Stimulated activated CD4-positive, alpha-beta T cell treated with anti-CD3 and anti-CD28 coated beads, Interleukin-1b, Interleukin-23, amount 100 ng/mL, for 4 hours (primary cell): ENCODE data around the gene TMEM238.

Experiments used
- DNase-seq, 2 donors: peaks; one replicate each; pipeline ENCODE4 v3.0.0-alpha.2; 2020; ENCODE audit warnings: low read depth in 2 of 2

The TMEM238 gene

DNA sequence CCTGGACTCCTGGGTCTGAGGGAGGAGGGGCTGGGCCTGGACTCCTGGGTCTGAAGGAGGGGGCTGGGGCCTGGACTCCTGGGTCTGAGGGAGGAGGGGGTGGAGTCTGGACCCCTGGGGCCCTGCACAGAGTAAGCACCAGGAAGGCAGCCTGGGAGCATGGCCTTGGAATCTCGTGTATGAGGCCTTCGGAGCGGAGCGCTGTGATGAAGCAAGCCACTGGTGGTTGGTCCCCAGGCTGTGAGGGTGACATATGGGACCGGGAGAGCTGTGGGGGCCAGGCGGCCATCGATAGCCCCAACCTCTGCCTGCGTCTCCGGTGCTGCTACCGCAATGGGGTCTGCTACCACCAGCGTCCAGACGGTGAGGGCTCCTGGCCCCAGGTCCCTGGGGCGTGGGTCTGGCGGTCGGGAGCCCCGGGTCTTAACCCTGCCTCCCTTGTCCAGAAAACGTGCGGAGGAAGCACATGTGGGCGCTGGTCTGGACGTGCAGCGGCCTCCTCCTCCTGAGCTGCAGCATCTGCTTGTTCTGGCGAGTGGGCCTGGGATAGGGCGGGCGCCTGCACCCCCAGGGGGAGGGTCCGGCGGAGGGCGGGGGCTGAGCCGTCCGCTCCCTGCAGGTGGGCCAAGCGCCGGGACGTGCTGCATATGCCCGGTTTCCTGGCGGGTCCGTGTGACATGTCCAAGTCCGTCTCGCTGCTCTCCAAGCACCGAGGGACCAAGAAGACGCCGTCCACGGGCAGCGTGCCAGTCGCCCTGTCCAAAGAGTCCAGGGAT lies 6.5 kb downstream of the TMEM238 start:
- DNase-seq, result no peak

DNA sequence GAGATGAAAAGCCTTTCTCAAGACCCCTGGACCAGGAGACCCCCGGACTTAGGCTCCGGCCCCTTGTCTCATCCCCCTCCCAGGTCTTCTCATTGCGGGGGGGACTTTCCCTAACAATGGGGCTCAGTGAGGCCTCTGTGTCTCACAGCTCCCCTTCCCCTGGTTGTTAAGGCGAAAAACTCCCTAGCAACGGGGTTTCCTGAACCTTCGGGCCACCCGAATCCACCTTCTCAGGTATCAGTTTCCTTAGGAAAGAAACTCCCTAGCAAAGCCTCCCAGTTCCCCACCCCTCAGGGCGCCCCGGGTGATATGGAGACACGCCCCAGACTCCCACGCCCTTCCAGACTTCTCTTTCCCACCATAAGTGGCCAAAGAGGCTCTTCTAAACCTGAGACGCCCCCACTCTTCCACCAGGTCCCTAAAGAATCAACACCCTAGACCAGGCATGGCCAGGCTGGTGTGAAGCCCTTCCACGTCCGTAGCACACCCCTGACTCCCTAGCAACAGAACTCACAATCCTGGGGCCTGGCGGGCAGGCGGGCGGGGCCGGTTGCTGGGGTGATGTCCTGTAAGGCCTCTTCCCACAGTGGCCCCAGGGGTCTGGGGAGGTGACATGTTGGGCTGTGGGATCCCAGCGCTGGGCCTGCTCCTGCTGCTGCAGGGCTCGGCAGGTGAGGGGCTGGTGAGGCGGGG lies 7.7 kb downstream of the TMEM238 start, which contains the start of gene TMEM190:
Gene TMEM190, plus strand, starts transcription at position 586 of the 693 bp plus-strand sequence. Its CDS starts 28 bp downstream, at position 614.
- DNase-seq, result no peak

DNA sequence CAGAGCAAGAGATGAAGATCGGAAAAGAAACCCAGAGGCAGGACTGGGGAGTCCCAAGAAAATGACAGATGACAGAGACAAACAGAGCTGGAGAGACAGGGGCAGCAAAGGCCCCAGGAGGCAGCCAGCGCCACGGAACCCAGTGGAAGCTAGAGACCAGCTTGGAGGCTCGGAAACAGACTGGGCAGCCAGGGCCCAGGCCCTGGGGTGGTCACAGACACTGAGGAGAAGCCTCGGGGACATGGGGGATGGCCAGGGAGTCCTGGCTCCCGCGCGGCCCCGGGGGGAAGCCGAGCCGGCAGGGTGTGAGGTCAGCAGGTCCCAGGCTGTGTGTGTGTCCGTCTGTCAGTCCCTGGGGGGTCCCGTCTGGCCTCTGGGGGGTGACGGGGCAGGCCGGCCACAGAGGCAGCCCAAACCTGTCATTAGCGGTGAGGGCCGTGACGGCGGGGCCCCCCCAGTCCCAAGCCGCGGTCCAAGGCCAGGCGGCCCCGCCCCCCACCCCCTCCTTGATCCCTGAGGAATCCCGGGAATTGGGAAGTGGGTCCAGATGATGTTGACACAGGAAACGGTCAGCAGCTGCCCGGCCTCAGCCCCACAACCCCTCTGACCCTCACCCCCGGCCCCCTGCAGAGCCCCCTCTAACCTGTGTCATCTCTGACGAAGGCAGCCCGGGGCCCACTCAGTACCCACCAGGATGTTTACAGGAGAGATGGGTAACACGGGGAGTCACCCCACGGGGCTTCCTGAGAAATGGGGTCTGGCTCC lies 9.9 kb downstream of the TMEM238 start:
- no peak for DNase-seq

DNA sequence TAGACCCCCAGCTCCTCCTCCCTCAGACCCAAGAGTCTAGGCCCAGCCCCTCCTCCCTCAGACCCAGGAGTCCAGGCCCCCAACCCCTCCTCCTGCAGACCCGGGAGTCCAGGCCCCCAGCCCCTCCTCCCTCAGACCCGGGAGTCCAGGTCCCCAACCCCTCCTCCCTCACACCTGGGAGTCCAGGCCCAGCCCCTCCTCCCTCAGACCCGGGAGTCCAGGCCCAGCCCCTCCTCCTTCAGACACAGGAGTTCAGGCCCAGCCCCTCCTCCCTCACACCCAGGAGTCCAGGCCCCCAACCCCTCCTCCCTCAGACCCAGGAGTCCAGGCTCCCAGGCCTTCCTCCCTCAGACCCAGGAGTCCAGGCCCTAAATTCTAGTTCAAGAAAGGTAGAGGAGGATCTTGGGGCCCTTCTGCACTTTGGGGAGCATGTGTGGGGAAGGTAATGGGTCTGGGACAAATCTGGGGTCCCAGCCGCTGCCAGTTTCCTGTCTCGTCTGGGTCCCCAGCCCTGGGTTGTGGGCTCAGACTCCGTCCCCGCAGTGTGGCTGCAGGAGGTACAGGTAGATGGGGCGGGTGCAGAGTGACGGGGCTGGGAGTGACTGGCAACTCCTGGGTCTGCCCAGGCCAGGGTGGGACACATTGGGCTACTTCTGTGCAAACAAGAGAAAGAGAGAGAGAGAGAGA lies 10.6 kb downstream of the TMEM238 start:
- DNase-seq, result no peak

DNA sequence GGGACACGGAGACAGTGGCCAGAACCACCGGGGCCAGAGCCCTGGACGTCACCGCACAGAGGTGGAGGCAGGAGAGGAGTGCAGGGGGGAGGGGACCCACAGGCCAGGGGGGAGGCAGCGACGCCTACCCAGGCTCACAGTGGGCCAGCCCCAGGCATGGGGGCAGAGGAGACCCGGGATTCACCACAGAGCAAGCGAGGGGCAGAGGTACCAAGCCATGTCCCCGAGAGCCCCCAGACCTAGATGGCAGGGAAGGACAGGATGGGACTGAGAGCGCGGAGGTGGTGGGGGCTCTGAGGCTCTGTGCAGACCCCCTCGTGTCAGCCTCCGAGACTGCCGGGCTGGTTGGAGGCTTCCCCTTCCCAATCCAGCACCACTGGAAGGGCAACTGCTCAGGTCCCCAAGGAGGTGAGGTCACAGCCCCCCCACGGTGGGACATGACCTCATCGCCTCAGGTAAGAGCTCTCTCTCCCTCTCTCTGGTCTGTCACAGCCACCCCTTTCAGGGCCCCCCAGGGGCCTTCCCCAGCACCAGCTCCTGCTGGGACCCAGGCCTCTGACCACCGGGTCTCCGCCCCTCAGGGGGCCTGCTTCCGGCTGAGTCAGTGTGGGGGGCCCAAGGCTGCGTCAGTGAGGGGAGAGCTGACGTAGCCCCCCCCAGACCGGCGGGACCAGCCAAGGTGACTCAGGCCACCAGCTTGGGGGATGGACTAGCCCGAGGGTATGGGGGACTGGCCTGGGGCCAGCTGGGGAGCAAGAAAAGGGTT lies 11.6 kb downstream of the TMEM238 start:
- no peak for DNase-seq

DNA sequence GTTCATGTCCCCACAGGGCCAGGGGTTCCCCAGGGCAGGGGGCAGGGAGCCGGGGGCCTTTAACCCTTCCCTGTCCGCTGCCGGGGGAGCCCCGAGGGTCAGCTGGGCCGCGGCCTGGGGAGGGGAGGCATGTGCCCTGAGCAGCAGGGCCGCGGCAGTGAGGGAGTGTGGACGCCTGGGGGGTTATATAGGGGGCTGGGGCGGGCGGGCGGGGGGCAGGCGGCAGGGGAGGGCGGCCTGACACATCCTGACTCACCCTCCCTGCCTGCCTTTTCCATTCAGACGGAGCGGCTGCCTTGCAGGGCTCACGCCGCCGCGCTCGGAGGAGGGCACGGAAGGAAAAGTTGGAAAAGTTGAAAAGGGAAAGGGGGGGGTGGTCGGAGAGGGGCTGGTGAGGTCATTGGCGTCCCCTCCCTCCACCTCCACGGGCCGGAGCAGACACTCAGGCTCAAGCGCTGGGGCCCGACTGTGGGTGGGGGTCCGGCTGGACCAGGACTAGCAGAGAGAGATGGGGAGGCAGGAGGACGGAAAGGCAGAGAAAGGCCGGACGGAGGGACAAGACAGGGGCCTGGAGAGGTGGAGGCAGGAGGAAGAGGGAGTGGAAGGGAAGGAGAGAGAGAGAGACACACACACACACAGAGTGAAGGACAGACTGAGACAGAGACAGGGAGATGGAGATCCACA lies 13.6 kb downstream of the TMEM238 start, which contains the start of gene IL11:
Gene IL11, minus strand, starts transcription at position 159 of the 684 bp plus-strand sequence. Its CDS starts 153 bp downstream, at position 6.
- no peak for DNase-seq

DNA sequence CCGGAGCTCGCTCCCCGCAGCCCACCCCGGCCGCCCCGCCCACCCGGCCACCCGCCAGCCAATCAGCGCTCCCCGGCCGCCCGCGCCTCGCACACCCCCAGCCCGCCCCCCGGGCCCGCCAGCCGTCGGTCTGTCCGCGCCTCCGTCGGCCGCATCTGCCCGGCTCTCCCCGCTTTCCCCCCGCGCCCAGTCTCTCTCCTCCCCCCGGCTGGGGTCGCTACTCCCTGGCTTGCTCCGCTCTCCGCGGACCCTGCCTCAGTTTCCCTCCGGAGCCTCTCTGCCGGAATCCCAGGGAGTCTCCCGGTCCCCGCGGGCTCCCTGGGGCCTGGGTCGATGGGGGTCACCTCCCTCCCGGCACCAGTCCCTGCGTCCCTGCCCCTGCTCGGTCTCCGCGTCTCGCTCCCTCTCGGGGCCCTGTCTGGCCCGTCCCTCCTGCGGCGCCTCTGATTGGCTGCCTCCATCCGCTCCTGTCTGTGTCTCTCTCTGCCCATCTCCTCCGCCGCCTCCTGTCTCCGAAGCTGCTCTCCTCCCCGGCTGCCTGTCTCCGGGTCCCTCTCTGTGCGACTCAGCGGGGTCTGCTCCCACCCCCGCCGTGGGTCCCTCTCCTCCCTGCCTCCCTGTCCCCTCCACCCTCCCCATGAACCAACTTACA lies 14.3 kb downstream of the TMEM238 start:
- no peak for DNase-seq

DNA sequence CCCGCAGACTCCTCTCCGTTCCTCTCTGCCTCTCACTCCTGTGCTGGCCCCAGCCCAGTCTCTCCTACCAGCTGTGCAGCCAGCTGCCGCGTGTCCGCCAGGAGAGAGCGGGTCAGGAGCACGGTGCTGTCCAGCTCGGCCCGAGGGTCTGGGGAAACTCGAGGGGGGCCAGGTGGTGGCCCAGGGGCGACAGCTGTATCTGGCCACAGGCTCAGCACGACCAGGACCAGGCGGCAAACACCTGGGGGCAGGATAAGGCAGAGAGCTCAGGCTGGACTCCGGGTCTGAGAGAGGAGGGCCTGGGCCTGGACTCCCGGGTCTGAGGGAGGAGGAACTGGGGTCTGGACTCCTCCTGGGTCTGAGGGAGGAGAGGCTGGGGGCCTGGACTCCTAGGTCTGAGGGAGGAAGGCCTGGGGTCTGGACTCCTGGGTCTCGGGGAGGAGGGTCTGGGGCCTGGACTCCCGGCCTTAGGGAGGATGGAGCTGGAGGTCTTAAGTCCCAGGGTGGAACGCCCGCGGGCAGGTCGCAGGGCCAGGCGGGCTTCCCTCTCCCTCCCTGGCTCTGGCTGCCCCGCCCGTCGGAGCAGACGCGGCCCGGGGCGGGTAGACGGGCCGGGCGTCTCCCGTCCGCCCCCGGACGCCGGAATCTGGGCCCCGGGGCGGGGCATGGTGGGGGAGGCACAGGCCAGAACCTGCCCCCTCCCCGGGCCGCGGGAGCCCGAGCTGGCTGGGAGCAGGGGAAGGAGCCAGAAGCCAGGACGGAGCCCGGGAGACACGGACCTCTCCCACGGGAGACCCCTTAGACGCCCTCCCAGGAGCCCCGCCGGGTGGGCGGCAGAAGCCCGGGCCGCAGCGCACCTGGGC lies 15.2 kb downstream of the TMEM238 start:
- DNase-seq, result peak in 1 of 2 donors; percentile 26

DNA sequence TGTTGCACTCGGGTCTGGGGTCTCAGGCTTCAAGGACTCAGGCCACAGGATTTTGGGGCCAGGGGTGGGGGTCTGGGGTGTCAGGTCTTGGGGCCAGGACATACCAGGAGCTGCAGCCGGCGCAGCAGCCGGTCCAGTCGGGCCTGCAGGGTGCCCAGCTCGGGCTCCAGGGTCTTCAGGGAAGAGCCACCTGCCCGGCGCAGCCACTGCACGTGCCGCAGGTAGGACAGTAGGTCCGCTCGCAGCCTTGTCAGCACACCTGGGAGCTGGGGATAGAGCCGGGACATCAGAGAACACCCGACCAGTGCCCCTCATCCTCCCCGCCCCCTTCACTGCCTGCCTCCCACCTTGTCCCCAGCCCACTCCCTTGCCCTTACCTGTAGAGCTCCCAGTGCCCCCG lies 16.0 kb downstream of the TMEM238 start:
- DNase-seq, result no peak

DNA sequence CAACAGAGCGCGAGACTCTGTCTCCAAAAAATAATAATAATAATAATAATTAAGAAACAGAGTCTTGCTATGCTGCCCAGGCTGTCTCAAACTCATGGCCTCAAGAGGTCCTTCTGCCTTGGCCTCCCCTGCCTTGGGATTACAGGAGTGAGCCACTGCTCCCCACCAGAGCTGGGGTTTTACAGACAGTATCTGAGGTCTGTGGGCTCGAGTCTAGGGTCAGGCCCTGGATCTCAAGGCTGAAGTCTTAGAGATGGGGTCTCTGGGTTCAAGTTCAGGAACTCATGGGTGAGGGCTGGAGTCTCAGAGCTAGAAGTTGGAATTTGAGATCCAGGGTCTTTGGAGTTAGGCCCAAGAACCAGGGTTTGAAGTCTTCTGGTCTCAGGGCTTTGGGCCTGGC lies 17.3 kb downstream of the TMEM238 start:
- DNase-seq, result no peak

DNA sequence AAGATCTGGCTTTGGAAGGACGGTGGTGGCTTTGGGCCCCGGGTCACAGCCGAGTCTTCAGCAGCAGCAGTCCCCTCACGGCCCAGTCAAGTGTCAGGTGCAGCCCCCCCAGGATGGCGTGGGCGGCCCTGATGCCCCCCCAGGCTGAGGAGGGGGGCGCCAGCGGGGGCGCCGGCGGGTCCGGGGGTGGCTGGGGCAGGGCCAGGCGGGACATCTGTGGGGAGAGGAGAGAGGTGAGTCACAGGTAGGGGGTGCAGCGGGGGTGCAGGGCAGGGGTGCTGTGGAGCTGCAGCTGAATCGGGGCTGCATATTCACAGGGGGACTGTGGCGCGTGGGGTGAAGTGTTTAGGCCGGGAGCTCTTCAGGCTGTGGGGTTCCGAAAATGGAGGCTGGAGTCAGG lies 18.1 kb downstream of the TMEM238 start:
- no peak for DNase-seq

DNA sequence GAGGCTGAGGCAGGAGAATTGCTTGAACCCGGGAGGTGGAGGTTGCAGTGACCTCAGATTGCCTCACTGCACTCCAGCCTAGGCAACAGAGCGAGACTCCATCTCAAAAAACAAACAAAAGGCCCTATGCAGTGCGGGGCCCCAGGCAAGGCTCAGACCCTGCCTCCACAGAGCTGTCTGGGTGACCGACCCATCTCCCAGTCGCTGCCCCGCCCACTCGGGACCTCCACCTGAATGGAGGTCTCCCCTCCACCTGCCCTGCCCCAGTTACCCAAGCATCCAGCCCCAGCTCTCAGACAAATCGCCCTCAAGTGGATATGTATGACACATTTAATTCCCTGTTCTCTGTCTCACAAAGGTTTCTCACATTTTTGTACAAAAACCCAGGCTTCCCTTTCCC lies 18.8 kb downstream of the TMEM238 start:
- no peak for DNase-seq

DNA sequence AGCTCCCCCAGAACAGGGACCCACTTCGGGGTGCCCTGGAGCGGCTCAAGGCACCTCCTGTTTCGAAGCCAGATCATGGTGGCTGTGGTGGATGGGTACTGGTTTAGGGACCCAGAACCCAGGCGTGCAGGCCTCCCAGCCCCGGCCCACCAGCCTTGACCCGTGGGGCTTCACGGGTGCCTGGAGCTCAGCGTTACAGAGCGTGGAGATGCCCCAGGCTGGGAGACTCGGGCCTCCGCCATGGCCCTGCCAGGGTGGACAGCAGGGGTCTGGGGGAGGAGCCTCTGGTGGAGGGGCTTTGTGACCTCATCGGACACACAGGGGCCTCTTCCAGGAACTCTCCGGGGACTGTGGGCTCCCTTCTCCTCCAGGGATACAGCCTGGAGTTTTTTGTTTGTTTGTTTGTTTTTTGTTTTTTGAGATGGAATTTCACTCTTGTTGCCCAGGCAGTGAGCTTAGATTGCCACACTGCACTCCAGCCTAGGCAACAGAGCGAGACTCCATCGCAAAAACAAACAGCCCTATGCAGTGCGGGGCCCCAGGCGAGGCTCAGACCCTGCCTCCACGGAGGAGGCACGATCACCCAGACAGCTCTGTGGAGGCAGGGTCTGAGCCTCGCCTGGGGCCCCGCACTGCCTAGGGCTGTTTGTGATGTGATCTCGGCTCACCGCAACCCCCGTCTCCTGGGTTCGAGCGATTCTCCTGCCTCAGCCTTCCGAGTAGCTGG lies 20.9 kb downstream of the TMEM238 start, which contains the start of gene GARIN5B:
Gene GARIN5B, minus strand, starts transcription at position 271 of the 727 bp plus-strand sequence. Its CDS starts 194 bp downstream, at position 77.
- no peak for DNase-seq

DNA sequence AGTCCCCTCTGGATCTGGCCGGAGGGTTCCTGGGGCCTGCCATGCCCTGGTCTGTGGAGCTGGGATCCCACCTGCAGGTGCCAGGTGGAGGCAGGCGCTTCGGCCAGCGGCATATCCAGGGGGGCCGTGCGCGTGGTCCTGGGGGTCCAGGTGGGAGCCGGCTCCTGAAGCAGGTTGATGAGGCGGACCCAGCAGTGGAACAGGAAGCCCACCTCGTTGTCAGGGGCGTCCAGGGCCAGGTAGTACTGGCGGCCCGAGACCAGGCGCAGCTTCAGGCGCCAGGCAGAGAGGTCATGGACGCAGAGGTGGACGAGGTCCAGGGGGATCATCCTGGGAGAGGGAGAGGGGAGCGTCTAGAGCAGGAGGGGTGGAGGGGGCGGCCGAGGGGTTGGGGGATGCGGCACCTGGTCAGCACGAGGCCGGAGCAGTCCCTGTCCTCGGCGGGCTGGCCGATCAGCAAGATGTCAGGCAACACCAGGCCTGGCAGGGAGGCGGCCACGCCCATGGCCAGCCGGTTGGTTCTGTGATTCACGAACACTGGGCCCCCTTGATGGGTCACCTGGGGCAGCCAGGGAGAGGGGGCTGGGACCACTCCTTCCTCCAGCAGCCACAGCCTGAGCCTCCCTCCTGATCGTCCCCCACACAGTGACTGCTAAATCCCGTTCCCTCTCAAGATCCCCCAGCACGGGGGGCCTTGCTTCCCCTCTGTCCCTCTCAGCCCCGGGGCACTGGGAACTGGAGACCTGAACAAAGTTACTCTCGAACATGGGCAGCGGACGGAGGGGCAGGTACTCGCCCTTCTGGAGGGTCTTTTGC lies 21.7 kb downstream of the TMEM238 start:
- DNase-seq, result no peak

DNA sequence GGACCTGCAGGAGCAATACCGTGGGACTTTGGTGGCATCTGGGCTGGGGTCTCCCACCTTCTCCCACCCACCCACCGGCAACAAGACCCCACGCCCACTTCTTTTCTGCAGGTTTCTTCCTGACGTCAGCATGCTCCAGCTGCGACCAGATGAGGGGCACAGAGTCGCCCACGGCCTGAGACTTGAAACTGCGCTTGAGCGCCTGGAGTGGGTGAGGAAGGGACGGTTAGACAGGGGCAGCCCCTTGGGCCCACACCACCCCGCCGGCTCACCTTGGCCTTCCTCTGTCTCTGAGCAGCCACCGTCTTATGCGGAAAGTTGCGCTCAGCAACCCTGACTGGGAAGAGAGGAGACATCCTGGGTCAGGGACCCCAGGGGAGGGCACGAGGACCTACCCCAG lies 23.2 kb downstream of the TMEM238 start:
- no peak for DNase-seq

DNA sequence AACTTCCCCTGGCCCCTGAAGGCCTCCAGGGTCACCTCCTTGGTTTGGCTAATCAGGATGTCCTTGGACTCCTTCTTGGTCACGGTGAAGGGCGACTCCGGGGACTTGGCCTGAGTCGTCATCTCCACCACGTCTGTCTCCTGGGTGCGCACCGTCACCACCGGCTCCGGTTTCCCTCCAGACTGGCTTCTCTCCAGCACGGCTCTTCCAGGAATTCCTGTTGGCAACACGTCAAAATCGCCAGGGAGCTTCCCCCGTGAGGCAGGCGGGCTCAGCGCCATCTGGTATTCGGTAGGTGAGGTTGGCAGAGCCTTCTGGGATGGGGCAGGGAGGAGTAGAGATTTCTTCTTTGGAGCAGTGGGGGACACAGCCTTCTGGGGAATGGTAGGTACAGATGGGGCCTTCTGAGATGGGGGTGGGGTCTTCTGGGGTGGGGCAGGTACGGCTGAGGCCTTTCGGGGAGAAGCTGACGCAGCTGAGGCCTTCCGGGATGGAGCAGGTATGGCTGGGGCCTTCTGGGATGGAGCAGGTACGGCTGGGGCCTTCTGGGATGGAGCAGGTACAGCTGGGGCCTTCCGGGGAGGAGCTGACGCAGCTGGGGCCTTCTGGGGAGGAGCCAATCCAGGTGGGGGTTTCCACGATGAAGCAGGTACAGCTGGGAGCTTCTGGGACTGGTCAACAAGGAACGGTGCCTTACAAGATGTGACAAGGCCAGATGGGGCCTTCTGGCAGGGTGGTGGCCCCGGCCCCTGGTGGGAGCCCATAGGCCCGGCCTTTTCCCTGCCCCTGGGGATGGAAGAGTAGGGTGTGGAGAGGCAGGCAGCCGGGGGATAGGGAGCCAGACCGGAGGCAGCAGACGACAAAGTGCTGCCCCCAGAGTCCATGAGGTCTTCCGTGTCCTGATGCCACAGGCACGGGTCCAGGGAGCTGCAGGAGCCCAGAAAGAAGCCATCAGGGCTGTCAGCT lies 24.9 kb downstream of the TMEM238 start:
- no peak for DNase-seq
